PC-3 (cell line): Measurements from ENCODE around the gene MAGEA10. TPM values are rescaled to one million over a fixed set of nuclear protein-coding genes. Genes with fewer than 3 reads are reported as not detected.

ENCODE experiments used
- ATAC-seq: fragments of 200-7000 bp; cut with Tn5 transposase; 2 replicates; pipeline ENCODE4 v1.9.1; 2020; ENCODE audit warnings: mild to moderate bottlenecking, moderate library complexity
- BruUV-seq: library from RNA; stranded (reverse); fragments of 400-500 nt; replicated peaks from 2 replicates; lab custom pipeline; 2021; lab: Mats Ljungman, UMichigan
- CTCF ChIA-PET: fragments of 300-600 bp; sonication (Branson Sonifier 250); formaldehyde crosslinking; loops from one replicate; lab custom pipeline; 2022; ENCODE audit warnings: antibody characterized with exemption; lab: Charles Lee
- POLR2A ChIA-PET: fragments of 300-600 bp; sonication (Branson Sonifier 250); formaldehyde crosslinking; loops from one replicate; lab custom pipeline; 2022; ENCODE audit warnings: antibody characterized with exemption; ENCODE audit not compliant: unreplicated experiment; lab: Charles Lee
- DNase-seq: peaks from one replicate; pipeline ENCODE4 v3.0.0-alpha.2; 2015
- H2AFZ ChIP-seq: fragments of 300-600 bp; sonication (generic); 2 replicates; pipeline ENCODE4 v1.6.0; 2016; ENCODE audit warnings: antibody characterized with exemption, low read length
- H3F3A ChIP-seq: fragments of 300-600 bp; sonication (generic); one replicate; pipeline ENCODE4 v1.6.0; 2017; ENCODE audit warnings: antibody characterized with exemption, low read length, control low read depth, mild to moderate bottlenecking; ENCODE audit not compliant: unreplicated experiment
- H3K27ac ChIP-seq: fragments of 300-600 bp; sonication (generic); 2 replicates; pipeline ENCODE4 v1.5.1; 2016; ENCODE audit warnings: mild to moderate bottlenecking, low read length
- H3K27me3 ChIP-seq: fragments of 300-600 bp; sonication (generic); 2 replicates; pipeline ENCODE4 v1.6.1; 2016; ENCODE audit warnings: low read length, mixed read lengths
- H3K36me3 ChIP-seq: fragments of 300-600 bp; sonication (generic); 2 replicates; pipeline ENCODE4 v1.6.1; 2016; ENCODE audit warnings: low read depth, mixed run types, low read length, mixed read lengths
- H3K4me1 ChIP-seq: fragments of 300-600 bp; sonication (generic); 2 replicates; pipeline ENCODE4 v1.5.1; 2016; ENCODE audit warnings: low read length; ENCODE audit not compliant: insufficient read depth
- H3K4me2 ChIP-seq: fragments of 300-600 bp; sonication (generic); 2 replicates; pipeline ENCODE4 v1.6.0; 2016; ENCODE audit warnings: low read length
- H3K4me3 ChIP-seq: fragments of 300-600 bp; sonication (generic); 2 replicates; pipeline ENCODE4 v1.5.1; 2016; ENCODE audit warnings: mild to moderate bottlenecking, low read length, mixed read lengths
- H3K79me2 ChIP-seq: fragments of 300-600 bp; sonication (generic); 2 replicates; pipeline ENCODE4 v1.6.1; 2017; ENCODE audit warnings: low read length, mixed read lengths
- H3K9ac ChIP-seq: fragments of 300-600 bp; sonication (generic); 2 replicates; pipeline ENCODE4 v1.6.0; 2016; ENCODE audit warnings: mild to moderate bottlenecking, low read length
- H3K9me2 ChIP-seq: fragments of 300-600 bp; sonication (generic); replicated peaks from 2 replicates; pipeline ENCODE4 v1.6.1; 2016; ENCODE audit warnings: mixed run types, low read length, mixed read lengths
- H3K9me3 ChIP-seq: fragments of 300-600 bp; sonication (generic); 2 replicates; pipeline ENCODE4 v1.6.1; 2016; ENCODE audit warnings: low read length, mixed read lengths
- H4K20me1 ChIP-seq: fragments of 300-600 bp; sonication (generic); 2 replicates; pipeline ENCODE4 v1.6.1; 2016; ENCODE audit warnings: low read length, mixed read lengths
- CTCF ChIP-seq: fragments of 300-600 bp; sonication (generic); conservative IDR thresholded peaks from 2 replicates; pipeline ENCODE4 v1.5.1; 2017; ENCODE audit warnings: antibody characterized with exemption, low read depth, mild to moderate bottlenecking, low read length
- EZH2 ChIP-seq: fragments of 300-600 bp; sonication (generic); IDR thresholded peaks from one replicate; pipeline ENCODE4 v1.6.1; 2017; ENCODE audit warnings: antibody characterized with exemption, mild to moderate bottlenecking, low read length; ENCODE audit not compliant: unreplicated experiment
- EZH2phosphoT487 ChIP-seq: fragments of 300-600 bp; sonication (generic); IDR thresholded peaks from 2 replicates; pipeline ENCODE4 v1.6.1; 2018; ENCODE audit warnings: mild to moderate bottlenecking, antibody characterized with exemption, low read length, borderline replicate concordance
- intact Hi-C: fragments of 100-400 bp; cut with micrococcal nuclease; formaldehyde crosslinking; loops from 2 replicates; pipeline ENCODE4 v1.9.0; 2023
- total RNA-seq: library from RNA; depleted of rRNA; stranded (reverse); fragments of >200 nt; gene quantifications from 2 replicates; pipeline ENCODE4 v1.2.3, GENCODE V29; 2014

The MAGEA10 gene
- total RNA-seq, 1 experiment from 2014 or later = not detected

- Histone ChIP-seq H3K4me2 (no peak overlapping the region), H3F3A (no peaks in the 10 kb centered on the region), H3K9me3 (no peaks in the 10 kb centered on the region), H3K9ac (no peak overlapping the region), H3K4me1 (no peaks in the 10 kb centered on the region), H3K9me2 (no peaks in the 10 kb centered on the region), H3K27me3 (no peaks in the 10 kb centered on the region), H3K79me2 (no peaks in the 10 kb centered on the region), H3K27ac (no peak overlapping the region), H3K36me3 (no peaks in the 10 kb centered on the region), H2AFZ (no peak overlapping the region), H3K4me3 (no peak overlapping the region), H4K20me1 (no peaks in the 10 kb centered on the region)
- DNase-seq (no peak), ATAC-seq (no peak)
- ChIA-PET CTCF (no interaction called here), POLR2A (no interaction called here)
- TF ChIP-seq CTCF = no peak
- no peak for TF ChIP-seq EZH2
- TF ChIP-seq EZH2phosphoT487 = no peak
- no TSS peak for BruUV-seq
- intact Hi-C loops = no loop called here
Measured at GRCh38 chrX:152149648-152150047, 11.3 kb upstream of the MAGEA10 start.

GRCh38 chrX:152139589-152139988 is 1.2 kb upstream of the MAGEA10 start:
- H3F3A ChIP-seq = no peaks in the 10 kb centered on the region
- no peaks in the 10 kb centered on the region for H3K36me3 ChIP-seq
- no peaks in the 10 kb centered on the region for H3K9me2 ChIP-seq
- H3K27me3 ChIP-seq = no peaks in the 10 kb centered on the region
- ATAC-seq = no peak
- H3K9me3 ChIP-seq = no peaks in the 10 kb centered on the region
- POLR2A ChIA-PET = no interaction called here
- no TSS peak for BruUV-seq
- no peaks in the 10 kb centered on the region for H3K4me1 ChIP-seq
- H3K9ac ChIP-seq = no peak overlapping the region
- H3K79me2 ChIP-seq = no peaks in the 10 kb centered on the region
- H2AFZ ChIP-seq = no peak overlapping the region
- DNase-seq = no peak
- no peak overlapping the region for H3K27ac ChIP-seq
- no peak overlapping the region for H3K4me2 ChIP-seq
- CTCF ChIA-PET = no interaction called here
- no peaks in the 10 kb centered on the region for H4K20me1 ChIP-seq
- no peak overlapping the region for H3K4me3 ChIP-seq
- intact Hi-C loops = no loop called here
- TF ChIP-seq CTCF = no peak

- no peak overlapping the region for H3K4me3 ChIP-seq
- H3K4me2 ChIP-seq = no peak overlapping the region
- H3K79me2 ChIP-seq = no peaks in the 10 kb centered on the region
- H3K27me3 ChIP-seq = no peaks in the 10 kb centered on the region
- ChIA-PET CTCF (no interaction called here), POLR2A (no interaction called here)
- H2AFZ ChIP-seq = no peak overlapping the region
- no peaks in the 10 kb centered on the region for H3K36me3 ChIP-seq
- no peak overlapping the region for H3K9ac ChIP-seq
- TF ChIP-seq EZH2phosphoT487 = no peak
- TF ChIP-seq CTCF = no peak
- no peak for TF ChIP-seq EZH2
- DNase-seq (no peak), ATAC-seq (no peak)
- H4K20me1 ChIP-seq = no peaks in the 10 kb centered on the region
- H3K27ac ChIP-seq = no peak overlapping the region
- BruUV-seq = no TSS peak
- H3F3A ChIP-seq = no peaks in the 10 kb centered on the region
- no peaks in the 10 kb centered on the region for H3K9me2 ChIP-seq
- intact Hi-C loops = no loop called here
- H3K9me3 ChIP-seq = no peaks in the 10 kb centered on the region
- H3K4me1 ChIP-seq = no peaks in the 10 kb centered on the region
Measured at GRCh38 chrX:152137771-152138387, 498 bp downstream of the MAGEA10 start.
